CD4-positive, alpha-beta T cell treated with Interleukin-21 for 1 hour (primary cell): ENCODE measurements around the gene OR6K6.

Experiments
- DNase-seq: peaks from one replicate; pipeline ENCODE4 v3.0.0-alpha.2; 2020

The OR6K6 gene

GRCh38 chr1:158803678-158804077, 49.2 kb downstream of the OR6K6 start:
- DNase-seq: no peak
